ENCODE results near the gene IL23R.

GRCh38 chr1:67239738-67240137 lies 73.5 kb downstream of the IL23R start:
- TF ChIP-seq EZH2phosphoT487 (conservative IDR thresholded peaks at IDR 0.05; ENCODE audit: low read length) (no peak), CTCF (IDR thresholded peaks at IDR 0.05; ENCODE audit: insufficient read depth, low read length, poor library complexity, severe bottlenecking) (no peak)

Measured in SU-DHL-6 (cell line).